ENCODE measurements around the gene MAP3K10. TPM values are rescaled to one million over a fixed set of nuclear protein-coding genes. Genes with fewer than 3 reads are reported as not detected.

The MAP3K10 gene
- total RNA-seq, 3 donors from 2014 or later, result 6.1 to 13.5 (median 10.2) TPM

DNA sequence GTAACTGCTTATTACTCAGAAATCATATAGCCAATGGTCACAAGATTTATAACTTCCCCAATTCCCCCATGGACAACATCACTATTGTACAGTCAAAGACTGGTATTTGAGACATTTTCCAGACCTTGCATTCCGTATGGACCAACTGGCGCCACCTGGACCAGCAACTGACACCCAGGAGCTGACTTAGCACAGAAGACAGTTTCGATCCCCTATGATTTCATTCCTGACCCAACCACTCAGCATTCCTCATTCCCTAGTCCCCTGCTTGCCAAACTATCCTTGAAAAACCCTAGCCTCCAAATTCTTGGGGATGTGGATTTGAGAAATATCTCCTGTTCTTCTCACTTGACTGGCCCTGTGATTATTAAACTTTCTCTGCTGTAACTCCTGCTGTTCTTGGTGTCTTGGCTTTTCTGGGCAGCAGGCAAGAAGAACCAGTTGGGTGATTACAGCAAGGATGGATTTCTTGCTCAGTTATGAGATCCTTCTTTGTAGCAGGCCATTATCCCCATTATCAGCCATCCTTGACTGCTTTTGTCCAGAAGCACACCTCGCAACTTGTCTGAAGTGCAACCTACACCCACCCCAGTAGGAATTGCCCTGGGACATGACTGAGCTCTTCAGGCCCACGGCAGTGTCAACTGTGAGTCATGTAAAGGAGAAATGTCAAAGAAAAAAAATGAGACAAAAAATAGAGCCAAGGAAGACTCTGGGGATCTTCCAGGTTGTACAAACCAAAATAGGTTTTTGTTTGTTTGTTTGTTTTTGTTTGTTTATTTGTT is 13.7 kb upstream of the MAP3K10 start:
- Histone ChIP-seq H3K4me3 (no peak overlapping the region), H3K9me3 (no peaks in the 10 kb centered on the region), H3K27me3 (no peaks in the 10 kb centered on the region), H3K36me3 (no peaks in the 10 kb centered on the region), H3K27ac (no peak overlapping the region), H3K4me1 (no peaks in the 10 kb centered on the region)
- TF ChIP-seq POLR2AphosphoS5 (IDR thresholded peaks at IDR 0.05) (no peak), CTCF (IDR thresholded peaks at IDR 0.05) (no peak), POLR2A (IDR thresholded peaks at IDR 0.05) (no peak)
- DNase-seq (ENCODE audit: low spot score in 2 of 2), result no peak
- intact Hi-C loops (cut with DNase I; ENCODE audit: low total_unique reads), result no loop called here

GRCh38 chr19:40178756-40179155 is 12.5 kb upstream of the MAP3K10 start:
- H3K4me3 ChIP-seq, result no peak overlapping the region
- no peaks in the 10 kb centered on the region for H3K9me3 ChIP-seq
- H3K27me3 ChIP-seq, result no peaks in the 10 kb centered on the region
- intact Hi-C loops (cut with DNase I; ENCODE audit: low total_unique reads), result no loop called here
- H3K36me3 ChIP-seq, result no peaks in the 10 kb centered on the region
- no peak for TF ChIP-seq POLR2AphosphoS5 (IDR thresholded peaks at IDR 0.05)
- no peak for TF ChIP-seq CTCF (IDR thresholded peaks at IDR 0.05)
- TF ChIP-seq POLR2A (IDR thresholded peaks at IDR 0.05), result no peak
- no peaks in the 10 kb centered on the region for H3K4me1 ChIP-seq
- no peak for DNase-seq (ENCODE audit: low spot score in 2 of 2)
- H3K27ac ChIP-seq, result no peak overlapping the region

- no peaks in the 10 kb centered on the region for H3K27me3 ChIP-seq
- no peaks in the 10 kb centered on the region for H3K9me3 ChIP-seq
- intact Hi-C loops (cut with DNase I; ENCODE audit: low total_unique reads), result no loop called here
- H3K27ac ChIP-seq, result no peak overlapping the region
- H3K36me3 ChIP-seq, result no peaks in the 10 kb centered on the region
- TF ChIP-seq POLR2A (IDR thresholded peaks at IDR 0.05) (no peak), POLR2AphosphoS5 (IDR thresholded peaks at IDR 0.05) (no peak), CTCF (IDR thresholded peaks at IDR 0.05) (no peak)
- H3K4me1 ChIP-seq, result no peaks in the 10 kb centered on the region
- DNase-seq (ENCODE audit: low spot score in 2 of 2), result no peak
- no peak overlapping the region for H3K4me3 ChIP-seq
These were observed 7.0 kb upstream of the MAP3K10 start for GRCh38 chr19:40184273-40184672.

DNA sequence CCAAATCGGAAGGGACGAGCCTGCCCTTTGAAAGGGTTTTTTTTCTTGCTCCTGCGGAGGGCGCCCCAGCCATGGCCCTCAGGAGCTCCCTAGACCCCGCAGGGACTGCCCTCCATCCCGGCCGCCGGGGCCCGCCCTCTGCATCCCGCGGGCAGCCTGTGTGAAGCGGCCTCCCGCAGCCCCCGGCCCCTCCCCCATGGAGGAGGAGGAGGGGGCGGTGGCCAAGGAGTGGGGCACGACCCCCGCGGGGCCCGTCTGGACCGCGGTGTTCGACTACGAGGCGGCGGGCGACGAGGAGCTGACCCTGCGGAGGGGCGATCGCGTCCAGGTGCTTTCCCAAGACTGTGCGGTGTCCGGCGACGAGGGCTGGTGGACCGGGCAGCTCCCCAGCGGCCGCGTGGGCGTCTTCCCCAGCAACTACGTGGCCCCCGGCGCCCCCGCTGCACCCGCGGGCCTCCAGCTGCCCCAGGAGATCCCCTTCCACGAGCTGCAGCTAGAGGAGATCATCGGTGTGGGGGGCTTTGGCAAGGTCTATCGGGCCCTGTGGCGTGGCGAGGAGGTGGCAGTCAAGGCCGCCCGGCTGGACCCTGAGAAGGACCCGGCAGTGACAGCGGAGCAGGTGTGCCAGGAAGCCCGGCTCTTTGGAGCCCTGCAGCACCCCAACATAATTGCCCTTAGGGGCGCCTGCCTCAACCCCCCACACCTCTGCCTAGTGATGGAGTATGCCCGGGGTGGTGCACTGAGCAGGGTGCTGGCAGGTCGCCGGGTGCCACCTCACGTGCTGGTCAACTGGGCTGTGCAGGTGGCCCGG is 815 bp downstream of the MAP3K10 start:
- peaks cover 0 to 10% of the 10 kb centered on the region in 2 donors for H3K4me1 ChIP-seq
- peak overlapping the region; percentile 95 to 96 (median 96) for H3K4me3 ChIP-seq
- H3K9me3 ChIP-seq, result no peaks in the 10 kb centered on the region
- DNase-seq (ENCODE audit: low spot score in 2 of 2), result no peak
- intact Hi-C loops (cut with DNase I; ENCODE audit: low total_unique reads), result no loop called here
- peak overlapping the region in 1 of 2 donors; percentile 94 for H3K27ac ChIP-seq
- H3K27me3 ChIP-seq, result no peaks in the 10 kb centered on the region
- H3K36me3 ChIP-seq, result no peaks in the 10 kb centered on the region
- no peak for TF ChIP-seq CTCF (IDR thresholded peaks at IDR 0.05)
- TF ChIP-seq POLR2A (IDR thresholded peaks at IDR 0.05), result no peak
- TF ChIP-seq POLR2AphosphoS5 (IDR thresholded peaks at IDR 0.05), result no peak

Data from breast epithelium (tissue), 4 donors.